Adipose tissue (tissue), 3 donors: ENCODE measurements around the gene GATA3. TPM values are rescaled to one million over a fixed set of nuclear protein-coding genes. Genes with fewer than 3 reads are reported as not detected.

Experiments
- H3K27ac ChIP-seq: one replicate; pipeline ENCODE4 v1.5.1; 2013; ENCODE audit warnings: low read depth, low read length
- WGBS, 3 donors: extraction: QIAGEN DNeasy Blood & Tissue Kit; methylation state at CpG; one replicate each; pipeline ENCODE4 v1.1.7; 2013; 5-methylcytosine and 5-hydroxymethylcytosine counted together
- polyA plus RNA-seq, 3 donors: library from polyadenylated mRNA; stranded (reverse); fragments of 200-250 nt; gene quantifications; one replicate each; pipeline ENCODE4 v1.2.3, GENCODE V29; 2013
- donor health status: healthy with polysubstance abuse.
- donor health status: Bipolar disorder and iron deficiency.
- donor health status: healthy.

Gene GATA3
- polyA plus RNA-seq, 3 donors: 0.36 to 2.4 (median 1.6) TPM

DNA sequence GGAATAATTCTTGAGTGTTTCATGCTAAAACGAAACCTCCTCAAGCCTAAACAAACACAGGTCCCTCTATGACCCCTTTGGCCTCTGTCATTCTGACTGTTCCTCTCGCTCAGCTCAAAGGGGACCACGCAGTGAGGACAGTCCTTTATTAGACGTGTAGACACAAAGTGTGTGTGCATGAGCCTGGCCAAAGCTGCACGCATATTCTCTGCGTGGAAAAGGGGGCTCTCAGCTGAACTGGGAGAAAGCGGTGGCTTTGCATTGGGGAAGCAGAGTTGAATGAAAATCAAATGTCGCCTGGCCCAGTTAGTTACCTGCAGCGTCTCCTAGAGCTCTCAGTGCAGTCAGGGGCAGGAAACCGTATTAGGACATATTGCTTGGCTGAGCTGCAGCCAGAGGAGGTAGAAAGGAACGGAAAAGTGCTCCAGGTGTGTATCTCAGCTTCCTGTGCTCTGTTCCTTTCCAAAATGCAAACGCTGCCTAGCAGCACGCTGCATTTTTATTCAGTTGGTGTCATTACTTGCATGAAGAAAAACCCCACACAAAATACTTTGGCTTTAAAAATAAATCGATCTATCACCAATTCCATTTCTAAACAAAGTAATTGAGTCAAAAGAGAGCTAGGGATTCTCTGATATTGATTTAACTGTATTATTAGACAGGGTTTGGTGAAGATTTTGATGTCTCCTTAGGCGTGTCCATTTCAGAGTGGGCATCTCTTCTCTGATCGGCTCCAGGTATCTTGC lies 4.9 kb downstream of the GATA3 start:
- no peak overlapping the region for H3K27ac ChIP-seq
- 31 to 62% (median 60%) methylated on average over 16 of the region's 16 CpGs for WGBS, 3 donors

DNA sequence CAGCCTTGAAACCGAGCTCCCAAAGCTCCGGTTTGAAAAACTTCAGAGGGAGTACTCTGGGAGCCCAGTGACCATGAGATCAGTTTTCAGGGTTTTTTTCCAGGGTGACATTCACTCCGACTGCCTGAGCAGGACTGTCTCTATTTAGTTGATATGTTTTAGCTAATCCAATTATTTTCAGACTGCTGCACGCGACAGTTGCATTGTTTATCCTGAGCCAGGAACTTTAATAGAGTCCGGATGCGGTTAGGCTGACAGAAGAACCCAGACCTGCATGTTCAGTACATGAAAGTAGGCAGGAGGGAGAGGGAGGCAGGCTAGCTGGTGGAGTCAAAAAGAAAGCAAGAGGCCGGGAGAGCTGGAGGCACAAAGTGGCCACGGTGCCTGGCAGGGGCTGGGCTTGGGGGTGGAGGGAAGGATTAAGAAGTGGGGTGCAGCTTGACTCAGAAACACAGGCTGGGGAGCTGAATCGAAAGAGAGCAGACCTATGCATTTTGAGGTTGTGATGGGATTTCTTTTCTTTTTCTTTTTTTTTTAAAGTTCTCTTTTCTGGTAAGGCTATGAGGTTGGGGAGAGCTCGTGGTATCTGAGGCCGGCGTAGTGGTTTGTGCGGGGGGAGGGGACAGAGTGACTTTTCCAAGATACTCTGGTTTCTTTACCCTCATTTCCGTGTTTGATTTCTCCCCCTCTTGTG lies 5.7 kb downstream of the GATA3 start:
- H3K27ac ChIP-seq: no peak overlapping the region
- 16 to 29% (median 26%) methylated on average over 15 of the region's 15 CpGs for WGBS, 3 donors

DNA sequence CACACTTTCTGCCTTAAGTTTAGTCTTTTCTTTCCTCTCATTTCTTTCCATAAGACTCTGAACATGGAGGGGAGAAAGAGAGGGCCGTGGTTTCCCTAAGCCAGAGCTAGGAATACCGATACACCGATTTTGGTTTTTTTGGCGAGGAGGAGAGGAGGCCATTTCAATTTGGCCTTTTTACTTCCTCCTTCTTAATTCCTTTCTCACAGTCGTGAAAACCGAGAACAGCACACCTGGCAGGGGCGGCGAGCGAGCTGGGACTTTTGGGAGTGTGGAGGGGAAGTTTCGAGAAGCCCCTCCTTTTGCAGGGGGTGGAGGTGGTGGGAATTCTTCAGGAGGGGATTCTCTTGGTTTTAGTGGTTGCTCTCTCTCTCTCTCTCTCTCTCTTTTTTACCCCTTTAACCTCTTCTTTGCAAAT lies 6.2 kb downstream of the GATA3 start:
- no peak overlapping the region for H3K27ac ChIP-seq
- 37 to 51% (median 45%) methylated on average over 10 of the region's 10 CpGs for WGBS, 3 donors

DNA sequence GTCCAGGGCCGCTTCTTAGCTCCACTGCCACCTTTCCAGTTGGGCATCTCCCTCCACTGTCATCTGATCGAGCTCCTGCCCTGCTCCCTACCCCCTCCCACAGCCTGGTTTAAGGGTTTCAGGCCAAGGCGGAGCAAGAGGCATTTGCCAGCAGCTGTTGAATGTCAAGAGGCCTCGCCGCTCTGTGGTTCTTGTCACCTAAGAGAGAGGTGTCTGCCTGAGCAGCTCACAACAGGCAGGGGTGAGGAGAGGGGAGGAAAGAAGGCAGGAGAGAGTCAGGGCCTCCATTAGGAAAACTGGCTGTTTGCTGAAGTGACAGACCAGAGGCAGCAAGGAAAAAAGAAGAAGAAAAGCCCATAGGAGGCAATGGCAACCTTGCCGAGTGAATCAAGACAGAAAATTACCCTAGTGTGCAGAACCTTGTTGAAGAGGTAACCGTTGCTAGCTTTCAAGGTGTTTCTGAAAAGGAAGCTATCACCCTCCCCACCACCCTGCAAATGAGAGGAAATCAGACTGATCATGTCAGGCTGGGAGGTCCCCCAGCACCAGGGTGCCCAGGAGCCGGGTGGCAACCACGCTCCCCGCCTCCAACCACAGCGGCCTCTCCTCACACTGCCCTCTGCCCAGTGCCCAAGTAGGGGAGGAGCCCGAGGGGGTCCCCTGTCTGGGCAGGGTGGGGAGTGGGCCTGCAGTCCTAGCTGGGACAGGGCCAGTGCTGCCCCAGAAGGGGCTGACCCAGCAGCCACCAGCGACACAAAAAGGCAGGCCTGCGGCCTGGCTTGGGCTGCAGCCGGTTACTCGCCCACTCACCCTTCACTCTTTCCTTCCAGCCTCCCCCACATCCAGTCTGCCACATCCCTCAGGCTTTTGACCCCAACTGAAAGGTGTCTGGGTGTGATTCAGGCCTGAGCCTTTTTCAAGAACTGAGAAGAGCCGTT lies 7.1 kb downstream of the GATA3 start:
- no peak overlapping the region for H3K27ac ChIP-seq
- WGBS, 3 donors: 66 to 72% (median 67%) methylated on average over 16 to 17 of the region's 17 CpGs

DNA sequence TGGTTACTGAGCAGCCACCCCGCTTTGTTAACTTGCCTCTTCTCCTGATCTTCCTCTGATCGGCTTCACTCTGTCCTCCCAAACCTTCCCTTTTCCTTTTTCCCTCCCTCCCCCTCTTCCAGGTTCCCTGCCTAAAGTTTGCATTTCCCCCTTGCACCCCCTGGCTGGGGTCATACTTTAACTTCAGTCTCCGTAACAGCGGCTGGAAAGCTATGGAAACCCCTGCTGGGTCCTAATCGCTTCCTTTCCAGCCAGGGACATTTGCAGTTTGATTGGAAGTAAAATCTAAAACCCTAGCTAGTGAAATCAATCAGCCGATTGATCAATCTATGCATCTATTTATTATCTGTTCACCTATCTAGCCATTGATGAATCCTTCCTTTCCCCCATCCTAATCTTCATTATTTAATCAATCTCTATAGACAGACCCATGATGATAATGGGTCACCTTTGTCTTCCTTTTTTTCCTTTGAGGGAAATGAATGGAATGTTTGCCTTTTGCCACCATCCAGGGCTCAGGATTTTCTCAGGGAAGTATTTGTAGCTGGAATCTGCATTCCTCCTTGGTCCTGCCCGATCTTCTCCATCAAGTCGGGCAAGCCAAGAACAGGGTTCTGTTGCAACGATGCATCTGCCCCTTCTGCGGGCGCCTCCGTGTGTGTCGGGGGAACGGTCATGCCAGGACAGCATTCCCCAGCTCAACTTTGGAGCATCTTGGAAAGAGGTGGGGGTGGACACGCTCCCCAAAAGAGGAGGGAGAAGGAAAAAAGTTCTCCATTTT lies 8.8 kb downstream of the GATA3 start:
- WGBS, 3 donors: 30 to 84% (median 77%) methylated on average over 15 of the region's 15 CpGs
- no peak overlapping the region for H3K27ac ChIP-seq

DNA sequence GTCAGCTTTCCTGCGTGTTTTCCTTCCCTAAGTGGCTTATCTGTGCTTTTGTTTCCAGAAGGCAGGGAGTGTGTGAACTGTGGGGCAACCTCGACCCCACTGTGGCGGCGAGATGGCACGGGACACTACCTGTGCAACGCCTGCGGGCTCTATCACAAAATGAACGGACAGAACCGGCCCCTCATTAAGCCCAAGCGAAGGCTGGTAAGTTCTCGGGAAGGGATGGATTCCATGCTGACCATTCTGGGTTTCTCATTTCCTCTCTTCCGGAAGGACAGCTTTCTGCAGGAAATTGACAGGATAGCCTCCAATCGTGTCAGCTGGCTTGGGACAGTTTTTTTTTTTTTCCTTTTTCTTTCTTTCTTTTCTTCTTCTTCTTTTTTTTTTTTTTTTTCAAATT lies 9.4 kb downstream of the GATA3 start:
- 24 to 79% (median 74%) methylated on average over 13 of the region's 13 CpGs for WGBS, 3 donors
- no peak overlapping the region for H3K27ac ChIP-seq

DNA sequence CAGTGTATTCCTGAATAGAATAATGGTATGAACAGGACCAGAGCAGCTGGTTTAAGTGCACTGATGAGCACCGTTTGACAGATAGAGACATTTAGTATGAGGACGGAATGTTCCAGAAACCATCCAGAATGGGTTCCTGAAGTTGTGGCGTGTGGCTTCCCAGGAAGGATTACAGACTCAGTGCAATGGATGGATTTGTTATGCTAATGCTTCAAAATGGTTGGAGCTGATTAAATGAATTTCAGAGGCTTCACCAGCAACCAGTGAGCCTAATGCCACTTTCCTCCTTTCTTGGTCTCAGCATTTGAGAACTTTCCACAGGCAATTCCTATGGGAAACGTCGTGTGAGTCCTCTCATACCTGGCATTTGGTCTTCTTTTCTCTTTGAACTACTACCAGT lies 9.9 kb downstream of the GATA3 start:
- H3K27ac ChIP-seq: no peak overlapping the region
- 46 to 68% (median 60%) methylated on average over 5 of the region's 5 CpGs for WGBS, 3 donors

DNA sequence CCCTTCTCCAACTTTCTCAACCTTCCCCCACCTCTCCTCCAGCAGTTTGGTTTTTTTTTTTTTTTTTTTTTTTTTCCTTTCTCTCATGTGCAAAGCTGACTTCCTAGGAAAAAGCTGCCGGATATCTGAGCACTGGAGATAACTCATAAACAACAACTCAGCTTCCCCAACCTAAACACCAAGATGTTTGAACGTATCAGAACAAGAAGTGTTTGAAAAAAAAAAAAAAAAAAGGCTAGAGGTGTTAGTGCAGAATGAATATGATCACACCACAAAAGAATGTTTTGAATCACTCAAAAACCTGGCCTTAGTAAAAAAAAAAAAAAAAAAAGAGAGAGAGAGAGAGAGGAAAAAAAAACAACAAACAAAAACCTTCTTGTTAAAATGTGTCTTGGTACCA lies 11.2 kb downstream of the GATA3 start:
- H3K27ac ChIP-seq: no peak overlapping the region
- WGBS, 3 donors: 25 to 39% (median 36%) methylated on average over 2 of the region's 2 CpGs

DNA sequence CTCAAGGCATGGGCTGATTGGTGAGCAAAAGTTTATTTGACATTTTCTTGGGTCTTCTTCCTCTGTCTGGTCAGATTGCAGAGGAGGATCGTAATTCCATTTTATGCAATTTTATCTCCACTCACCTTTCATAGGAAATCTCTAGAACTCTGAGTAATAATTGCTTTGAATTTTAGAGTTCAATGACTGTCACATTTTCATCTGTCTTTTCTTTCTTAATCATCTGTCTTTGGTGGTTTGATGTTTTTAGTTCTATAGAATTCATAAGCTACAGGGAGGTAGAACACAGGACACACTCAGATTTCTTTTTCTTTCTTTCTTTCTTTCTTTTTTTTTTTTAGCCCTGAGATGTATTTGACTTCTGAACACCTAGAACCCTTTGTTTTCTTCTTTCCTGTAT lies 11.6 kb downstream of the GATA3 start:
- H3K27ac ChIP-seq: no peak overlapping the region
- 46 to 66% (median 55%) methylated on average over 1 of the region's 1 CpG for WGBS, 3 donors

DNA sequence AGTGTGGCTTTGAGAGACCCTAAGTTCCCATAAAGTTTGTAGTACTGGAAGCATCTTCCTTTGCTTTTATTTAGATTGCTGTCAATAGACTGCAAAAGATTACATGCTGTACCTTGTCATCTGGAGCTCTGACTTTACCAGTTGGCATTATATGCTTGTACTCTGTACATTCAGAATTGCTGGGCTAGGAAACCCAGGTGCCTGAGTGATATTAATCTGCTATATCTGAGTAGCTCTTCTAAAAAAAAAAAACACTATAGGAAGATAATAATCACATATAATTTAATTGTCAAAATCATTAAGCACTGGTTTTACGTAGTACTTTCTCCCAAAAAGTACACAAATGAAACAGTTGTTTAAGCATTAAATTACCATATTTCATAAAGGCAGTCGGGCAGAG lies 12.3 kb downstream of the GATA3 start:
- WGBS, 3 donors: 68 to 91% (median 87%) methylated on average over 2 of the region's 2 CpGs
- H3K27ac ChIP-seq: no peak overlapping the region

DNA sequence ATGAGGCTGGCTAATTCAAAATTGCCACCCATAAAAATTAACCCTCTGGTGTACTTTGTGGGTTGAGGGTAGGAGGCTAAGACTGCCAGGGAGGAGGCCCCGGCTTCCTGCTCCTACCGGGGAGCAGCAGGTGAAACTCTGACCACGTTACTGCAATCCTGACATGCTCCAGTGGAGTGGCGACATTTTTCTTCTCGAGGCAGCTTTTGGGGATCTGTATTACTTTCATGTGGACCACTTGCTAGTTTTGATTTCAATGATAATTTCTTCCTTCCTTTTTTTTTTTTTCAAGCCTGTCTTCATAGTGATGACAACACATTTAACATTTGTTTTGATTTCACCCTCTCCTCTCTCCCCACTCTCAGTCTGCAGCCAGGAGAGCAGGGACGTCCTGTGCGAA lies 14.6 kb downstream of the GATA3 start:
- 76 to 89% (median 82%) methylated on average over 7 of the region's 7 CpGs for WGBS, 3 donors
- H3K27ac ChIP-seq: no peak overlapping the region

DNA sequence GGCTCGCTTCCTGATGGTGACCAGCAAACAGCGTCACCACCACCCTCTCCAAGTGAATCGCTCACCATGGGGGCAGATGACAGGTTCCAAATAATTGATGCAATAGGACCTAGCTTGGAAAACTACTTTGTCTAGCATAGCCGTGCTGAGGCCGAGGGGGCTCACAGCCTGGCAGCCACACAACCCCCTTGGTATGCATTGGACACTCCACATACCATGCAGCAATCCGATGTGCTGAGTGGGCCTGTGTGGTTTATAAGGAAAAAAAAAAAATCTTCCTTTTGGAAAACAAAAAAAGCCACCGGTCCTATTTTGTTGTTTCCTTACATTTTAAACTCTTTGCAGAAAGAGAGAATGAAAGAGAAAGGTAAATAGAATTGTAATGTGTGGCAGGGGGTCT lies 15.1 kb downstream of the GATA3 start:
- H3K27ac ChIP-seq: no peak overlapping the region
- 70 to 94% (median 87%) methylated on average over 7 of the region's 7 CpGs for WGBS, 3 donors

DNA sequence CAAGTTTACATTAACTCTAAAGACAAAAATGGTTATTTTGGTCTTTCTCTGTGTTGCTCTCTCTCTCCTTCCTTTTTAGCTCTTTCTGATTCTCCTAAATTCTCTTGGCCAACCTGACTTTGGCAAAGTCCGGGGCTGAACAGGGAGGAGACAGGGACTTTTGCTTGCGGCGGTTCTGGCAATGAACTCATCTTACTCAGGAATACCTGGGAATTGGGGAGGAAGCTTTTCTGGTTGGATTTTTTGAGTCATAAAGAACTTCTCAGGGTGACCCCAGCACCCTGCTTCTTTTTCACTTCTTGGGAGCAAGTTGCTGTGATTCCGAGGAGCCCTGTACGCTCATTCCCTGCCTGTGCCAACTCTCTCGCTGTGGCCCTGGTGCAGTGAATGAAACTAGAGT lies 16.0 kb downstream of the GATA3 start:
- WGBS, 3 donors: 90 to 97% (median 91%) methylated on average over 6 of the region's 6 CpGs

DNA sequence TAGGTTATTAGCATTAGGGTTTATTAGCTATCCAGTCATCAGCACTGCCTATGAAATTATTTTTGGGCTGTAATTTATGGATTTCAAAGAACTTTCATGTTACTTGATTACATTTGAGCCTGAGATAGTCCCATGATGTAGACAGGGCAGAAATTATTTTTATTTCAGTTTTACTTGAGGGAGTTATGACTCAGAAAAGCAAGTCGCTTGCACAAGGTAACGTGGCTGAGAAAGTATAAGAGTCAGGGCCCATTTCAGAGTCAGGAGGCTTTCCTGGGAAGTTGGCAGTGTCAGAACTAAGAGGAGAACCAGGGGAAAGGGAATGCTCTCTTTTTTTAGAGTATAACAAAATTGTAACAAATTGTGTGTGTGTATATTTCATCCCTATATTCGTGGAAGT lies 16.5 kb downstream of the GATA3 start:
- H3K27ac ChIP-seq: no peak overlapping the region
- 72 to 89% (median 83%) methylated on average over 3 of the region's 3 CpGs for WGBS, 3 donors

More for the DNA sequence above, 16.0 kb downstream of the GATA3 start:
- no peak overlapping the region for H3K27ac ChIP-seq

DNA sequence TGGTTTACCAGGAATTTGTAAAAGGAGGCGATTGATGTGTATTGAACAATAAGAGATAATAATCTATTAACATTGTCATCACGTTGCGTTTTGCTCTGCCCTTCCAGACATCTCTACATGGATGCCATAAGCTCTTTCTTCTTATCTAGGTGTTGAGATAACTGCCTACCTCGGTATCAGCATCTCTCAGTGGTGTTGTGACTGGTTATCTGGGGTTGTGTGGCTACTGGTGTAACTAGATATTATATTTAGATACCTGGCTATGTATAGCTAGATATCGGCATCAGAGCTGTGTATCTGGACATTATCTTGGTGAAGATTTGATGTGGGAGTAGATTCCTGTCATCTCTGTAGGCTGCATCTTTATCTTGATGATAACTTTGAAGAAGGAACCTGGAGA lies 17.2 kb downstream of the GATA3 start:
- 60 to 89% (median 87%) methylated on average over 5 of the region's 5 CpGs for WGBS, 3 donors
- H3K27ac ChIP-seq: no peak overlapping the region

DNA sequence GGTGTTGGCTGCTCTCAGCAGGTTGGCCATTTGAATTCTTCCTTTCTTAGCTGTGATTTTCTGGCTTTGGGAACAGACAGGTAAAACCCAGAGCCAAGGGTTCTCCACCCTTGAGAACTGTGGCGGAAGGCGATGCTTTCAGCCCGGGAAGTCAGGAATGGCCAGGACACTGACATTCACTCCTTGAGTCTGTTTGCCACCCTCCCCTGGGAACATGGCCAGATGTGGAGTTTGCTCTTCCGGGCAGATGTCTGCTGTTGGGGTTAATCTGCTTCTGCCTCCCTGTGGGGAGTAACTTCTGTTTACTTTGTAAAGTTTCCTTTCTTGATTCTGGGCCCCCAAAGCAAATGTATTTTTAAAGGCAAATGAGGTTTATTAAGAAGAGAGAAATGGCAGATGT lies 17.7 kb downstream of the GATA3 start:
- no peak overlapping the region for H3K27ac ChIP-seq
- WGBS, 3 donors: 41 to 66% (median 62%) methylated on average over 4 of the region's 4 CpGs

DNA sequence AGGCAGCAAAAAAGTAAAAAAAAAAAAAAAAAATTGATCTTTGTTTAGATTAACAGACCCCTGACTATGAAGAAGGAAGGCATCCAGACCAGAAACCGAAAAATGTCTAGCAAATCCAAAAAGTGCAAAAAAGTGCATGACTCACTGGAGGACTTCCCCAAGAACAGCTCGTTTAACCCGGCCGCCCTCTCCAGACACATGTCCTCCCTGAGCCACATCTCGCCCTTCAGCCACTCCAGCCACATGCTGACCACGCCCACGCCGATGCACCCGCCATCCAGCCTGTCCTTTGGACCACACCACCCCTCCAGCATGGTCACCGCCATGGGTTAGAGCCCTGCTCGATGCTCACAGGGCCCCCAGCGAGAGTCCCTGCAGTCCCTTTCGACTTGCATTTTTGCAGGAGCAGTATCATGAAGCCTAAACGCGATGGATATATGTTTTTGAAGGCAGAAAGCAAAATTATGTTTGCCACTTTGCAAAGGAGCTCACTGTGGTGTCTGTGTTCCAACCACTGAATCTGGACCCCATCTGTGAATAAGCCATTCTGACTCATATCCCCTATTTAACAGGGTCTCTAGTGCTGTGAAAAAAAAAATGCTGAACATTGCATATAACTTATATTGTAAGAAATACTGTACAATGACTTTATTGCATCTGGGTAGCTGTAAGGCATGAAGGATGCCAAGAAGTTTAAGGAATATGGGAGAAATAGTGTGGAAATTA lies 19.4 kb downstream of the GATA3 start:
- WGBS, 3 donors: 81 to 91% (median 91%) methylated on average over 15 of the region's 15 CpGs
- peak overlapping the region; percentile 40 for H3K27ac ChIP-seq

DNA sequence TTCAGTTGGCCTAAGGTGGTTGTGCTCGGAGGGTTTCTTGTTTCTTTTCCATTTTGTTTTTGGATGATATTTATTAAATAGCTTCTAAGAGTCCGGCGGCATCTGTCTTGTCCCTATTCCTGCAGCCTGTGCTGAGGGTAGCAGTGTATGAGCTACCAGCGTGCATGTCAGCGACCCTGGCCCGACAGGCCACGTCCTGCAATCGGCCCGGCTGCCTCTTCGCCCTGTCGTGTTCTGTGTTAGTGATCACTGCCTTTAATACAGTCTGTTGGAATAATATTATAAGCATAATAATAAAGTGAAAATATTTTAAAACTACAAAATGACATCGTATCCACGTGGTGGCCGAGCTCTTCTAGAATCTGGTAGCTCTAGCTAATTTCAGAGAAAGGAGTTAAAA lies 20.4 kb downstream of the GATA3 start:
- H3K27ac ChIP-seq: no peak overlapping the region
- WGBS, 3 donors: 80 to 94% (median 91%) methylated on average over 14 of the region's 14 CpGs
